Endometrial microvascular endothelial cells (primary cell): ENCODE measurements around the gene GCLC. TPM values are rescaled to one million over a fixed set of nuclear protein-coding genes. Genes with fewer than 3 reads are reported as not detected.
"Not testable (repeated sequence)": the region's sequence is repeated elsewhere in the genome, so short reads cannot be mapped to it uniquely, and the experiment has no call there.

Experiments
- in situ Hi-C: cut with HindIII; loops from 2 replicates; pipeline ENCODE4 v1.10.0; 2017; ENCODE audit warnings: low sequenced_read_pairs, low pct_unique_long_range_greater_than_20kb; ENCODE audit errors: inconsistent ontology term
- total RNA-seq: library from RNA; depleted of rRNA; stranded (reverse); fragments of >200 nt; gene quantifications from one replicate; pipeline ENCODE4 v1.2.3, GENCODE V29; 2015; ENCODE audit errors: inconsistent ontology term

The GCLC gene
- total RNA-seq, 1 donor from 2014 or later = 25.9 TPM

DNA sequence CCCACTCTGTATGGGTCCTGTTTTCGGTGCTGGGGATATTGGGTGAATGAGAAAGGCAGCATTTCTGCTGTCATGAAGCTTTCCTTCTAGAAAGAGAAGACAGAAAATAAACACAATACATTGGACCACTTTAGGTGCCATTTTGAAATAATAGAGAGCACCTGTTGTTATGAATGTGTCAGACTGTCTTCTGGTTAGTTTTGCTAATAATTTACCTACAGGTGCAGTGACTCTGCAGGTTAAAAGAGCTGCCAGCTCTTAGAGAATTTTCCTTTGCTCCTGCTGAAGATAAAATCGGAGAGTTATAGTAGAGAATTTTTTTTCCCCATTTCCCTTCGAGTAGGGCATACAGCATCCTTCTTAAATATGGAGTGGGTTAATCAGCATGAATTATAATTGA, 21.9 kb upstream of the GCLC start:
- in situ Hi-C loops = no loop called here

GRCh38 chr6:53565886-53566285, 21.0 kb upstream of the GCLC start:
- in situ Hi-C loops = no loop called here

- in situ Hi-C loops = no loop called here
Observed at GRCh38 chr6:53564401-53565065, 19.6 kb upstream of the GCLC start.

DNA sequence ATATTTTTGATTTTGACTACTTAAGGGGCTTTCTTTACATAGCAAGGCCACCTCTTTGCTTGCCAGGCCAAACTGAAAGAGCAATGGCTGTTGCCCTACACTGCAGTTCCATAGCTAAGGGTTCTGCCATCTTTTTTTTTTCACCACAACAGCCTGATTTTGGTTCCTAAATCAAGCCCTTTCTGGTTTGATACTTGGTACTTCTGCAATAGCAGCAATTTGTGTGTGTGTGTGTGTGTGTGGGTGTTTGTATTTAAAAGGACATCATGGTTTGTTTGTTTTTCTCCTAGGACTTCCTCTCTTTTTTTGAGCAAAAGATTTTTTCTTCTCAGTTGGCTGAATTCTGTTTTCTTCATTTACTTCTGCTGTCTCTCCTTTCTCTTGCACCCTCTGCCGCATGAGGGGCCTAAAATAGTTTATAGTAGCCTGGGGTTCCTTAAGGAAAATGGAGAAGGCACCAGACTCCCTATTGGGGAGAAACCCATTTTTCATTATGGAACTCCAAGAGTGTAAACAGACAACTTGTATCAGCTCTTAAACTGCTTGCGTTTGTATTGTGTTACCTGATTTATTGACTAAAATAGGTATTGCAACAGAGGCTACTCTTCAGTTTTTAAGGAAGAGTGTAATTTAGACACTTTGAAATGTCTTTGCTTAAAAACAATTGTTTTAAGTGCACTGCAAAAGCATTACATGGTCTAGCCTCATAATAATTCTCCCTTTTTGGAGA, 12.2 kb upstream of the GCLC start:
- in situ Hi-C loops = no loop called here

DNA sequence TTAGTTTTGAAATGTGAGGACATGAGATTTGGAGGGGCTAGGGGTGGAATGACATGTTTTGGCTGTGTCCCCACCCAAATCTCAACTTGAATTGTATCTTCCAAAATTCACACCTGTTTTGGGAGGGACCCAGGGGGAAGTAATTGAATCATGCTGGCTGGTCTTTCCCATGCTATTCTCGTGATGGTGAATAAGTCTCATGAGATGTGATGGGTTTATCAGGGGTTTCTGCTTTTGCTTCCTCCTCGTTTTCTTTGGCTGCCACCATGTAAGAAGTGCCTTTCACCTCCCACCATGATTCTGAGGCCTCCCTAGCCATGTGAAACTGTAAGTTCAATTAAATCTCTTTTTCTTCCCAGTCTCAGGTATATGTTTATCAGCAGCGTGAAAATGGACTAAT, 8.7 kb upstream of the GCLC start:
- in situ Hi-C loops = not testable (repeated sequence)

DNA sequence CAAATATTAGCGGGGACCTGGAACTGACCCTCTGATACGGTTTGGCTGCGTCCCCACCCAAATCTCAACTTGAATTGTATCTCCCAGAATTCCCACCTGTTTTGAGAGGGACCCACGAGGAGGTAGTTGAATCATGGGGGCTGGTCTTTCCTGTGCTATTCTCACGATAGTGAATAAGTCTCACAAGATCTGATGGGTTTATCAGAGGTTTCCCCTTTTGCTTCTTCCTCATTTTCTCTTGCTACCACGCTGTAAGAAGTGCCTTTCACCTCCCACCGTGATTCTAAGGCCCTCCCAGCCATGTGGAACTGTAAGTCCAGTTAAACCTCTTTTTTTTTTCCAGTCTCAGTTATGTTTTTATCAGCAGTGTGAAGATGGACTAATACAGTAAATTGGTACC, 6.8 kb upstream of the GCLC start:
- in situ Hi-C loops = not testable (repeated sequence)

- in situ Hi-C loops = no loop called here
Observed at GRCh38 chr6:53547811-53548496, 3.1 kb upstream of the GCLC start.

- in situ Hi-C loops = no loop called here
Observed at GRCh38 chr6:53547166-53547810, 2.4 kb upstream of the GCLC start.

DNA sequence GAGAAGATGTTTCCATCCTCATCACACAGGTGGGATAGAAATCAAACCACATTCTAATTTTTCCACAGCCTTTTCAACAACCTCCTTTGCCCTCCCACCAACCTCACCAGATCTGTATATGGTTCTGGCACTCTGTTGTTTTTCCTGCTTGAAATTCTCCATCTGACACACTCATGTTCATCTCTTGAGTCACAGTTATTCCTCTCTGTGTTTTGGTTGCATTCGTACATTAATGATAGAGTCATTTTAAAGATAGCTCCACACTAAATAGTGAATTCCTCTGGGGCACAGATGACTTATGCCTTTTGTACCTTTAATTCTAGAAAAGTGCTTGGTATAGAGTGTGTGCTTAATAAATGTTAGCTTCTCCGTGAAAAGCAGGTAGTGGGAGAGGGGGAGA, 1.4 kb upstream of the GCLC start:
- in situ Hi-C loops = no loop called here

- in situ Hi-C loops = no loop called here
Observed at GRCh38 chr6:53544217-53544469, 758 bp downstream of the GCLC start.

DNA sequence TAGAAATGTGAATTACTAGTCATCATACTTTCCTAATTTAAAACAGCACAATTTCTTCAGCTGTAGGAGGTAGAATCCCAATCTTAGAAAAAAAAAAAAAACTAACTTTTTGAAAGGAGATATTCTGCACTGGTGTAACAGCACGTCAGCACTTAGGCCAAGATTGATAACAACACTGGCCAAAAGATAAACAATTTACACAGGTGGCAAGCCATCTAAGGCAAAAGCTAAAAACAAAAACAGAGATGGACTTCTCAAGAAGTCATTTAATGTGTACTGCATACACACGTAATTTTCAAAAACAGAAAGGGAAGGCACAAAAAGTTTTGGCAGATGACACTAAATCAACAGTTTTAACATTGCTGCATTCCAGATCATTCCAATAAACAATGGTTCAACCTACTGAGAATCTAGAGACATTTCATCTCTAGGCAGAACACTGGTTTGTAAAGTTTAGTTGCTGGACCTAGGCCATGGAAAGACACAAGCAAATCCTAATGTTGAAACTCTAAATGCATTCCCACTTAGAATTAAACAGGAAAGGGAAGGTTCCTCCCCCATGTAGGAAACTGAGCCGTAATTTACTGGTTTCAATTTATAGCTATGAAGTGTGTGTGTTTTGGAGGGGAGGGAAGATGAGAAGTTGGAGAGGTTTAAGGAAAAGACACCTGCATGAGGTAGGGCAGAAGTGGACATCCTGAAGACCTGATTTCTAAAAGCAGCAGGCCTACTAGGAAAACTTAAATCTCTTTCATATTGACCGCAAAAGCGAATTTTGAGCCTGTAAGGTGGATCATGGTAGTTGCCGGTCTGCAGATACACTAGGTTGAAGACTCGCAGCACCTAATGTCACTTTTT, 1.3 kb downstream of the GCLC start:
- in situ Hi-C loops = no loop called here

DNA sequence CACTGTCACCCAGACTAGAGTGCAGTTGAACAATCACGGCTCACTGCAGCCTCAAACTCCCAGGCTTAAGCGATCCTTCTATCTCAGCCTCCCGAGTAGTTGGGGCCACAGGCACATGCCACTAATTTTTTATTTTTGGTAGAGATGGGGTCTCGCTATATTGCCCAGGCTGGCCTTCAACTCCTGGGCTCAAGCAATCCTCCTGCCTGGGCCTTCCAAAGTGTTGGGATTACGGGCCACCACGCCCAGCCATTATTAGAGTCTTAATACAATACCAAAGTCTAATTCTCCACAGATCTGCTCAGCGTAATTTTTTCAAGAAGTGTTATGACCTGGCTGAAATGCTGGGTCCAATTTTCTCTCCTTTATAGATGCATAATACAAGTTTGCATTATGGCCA, 3.0 kb downstream of the GCLC start:
- in situ Hi-C loops = no loop called here

DNA sequence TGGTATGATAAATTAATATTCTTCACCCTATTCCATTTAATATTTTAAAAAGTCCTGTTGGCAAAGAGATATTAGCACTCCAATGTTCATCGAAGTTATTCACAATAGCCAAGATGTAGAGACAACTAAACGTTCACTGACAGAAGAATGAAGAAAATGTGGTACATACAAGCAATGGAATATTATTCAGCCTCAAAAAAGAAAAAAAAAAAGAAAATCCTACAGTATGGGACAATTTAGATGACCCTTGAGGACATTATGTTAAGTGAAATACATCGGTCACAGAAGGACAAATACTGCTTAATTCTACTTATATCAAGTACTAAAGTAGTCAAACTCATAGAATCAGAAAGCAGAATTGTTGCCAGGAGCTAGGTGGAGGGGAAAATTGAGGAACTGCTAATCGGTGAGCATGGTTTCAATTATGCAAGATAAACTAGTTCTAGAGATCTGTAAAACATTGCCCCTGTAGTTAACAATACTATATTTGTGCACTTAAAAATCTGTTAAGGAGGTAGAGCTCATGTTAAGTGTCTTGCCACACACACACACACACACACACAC, 4.7 kb downstream of the GCLC start:
- in situ Hi-C loops = no loop called here

DNA sequence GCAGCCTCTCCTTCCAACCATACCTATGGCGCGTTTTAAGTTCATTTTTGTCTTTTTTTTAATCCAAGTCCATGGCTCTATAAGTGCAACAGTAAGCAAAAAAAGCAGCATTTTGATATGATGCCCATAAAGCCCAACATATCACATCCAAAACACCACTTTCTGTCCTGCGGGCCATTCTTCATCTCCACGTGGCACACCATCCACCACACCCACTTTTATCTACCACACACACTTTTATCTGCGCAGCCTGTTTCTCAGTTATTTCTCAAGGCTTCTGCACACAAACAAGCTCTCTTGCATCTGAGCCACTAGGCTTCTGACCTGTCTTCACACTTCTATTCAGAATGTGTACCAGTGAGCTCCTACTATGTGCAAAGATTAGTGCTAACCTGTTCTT, 5.3 kb downstream of the GCLC start:
- in situ Hi-C loops = no loop called here

- in situ Hi-C loops = no loop called here
Observed at GRCh38 chr6:53536561-53536960, 8.3 kb downstream of the GCLC start.

DNA sequence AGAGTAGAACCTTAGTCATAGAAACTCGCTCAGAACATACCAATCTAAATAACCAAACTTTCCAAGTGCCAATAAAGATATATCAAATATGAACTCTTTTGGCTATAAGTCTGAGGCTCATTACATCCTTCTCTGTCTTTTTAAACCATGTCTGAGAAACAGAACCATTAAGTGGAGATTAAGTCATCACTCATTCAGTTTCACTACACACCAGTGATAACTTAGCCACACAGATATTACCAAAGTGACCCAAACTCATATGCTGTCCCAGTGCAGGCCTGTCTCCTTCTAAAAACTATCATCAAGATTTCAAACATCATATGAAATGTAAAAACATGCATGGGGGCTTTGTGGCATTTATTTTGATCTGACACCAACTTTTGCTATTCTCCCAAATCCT, 12.0 kb downstream of the GCLC start:
- in situ Hi-C loops = no loop called here

DNA sequence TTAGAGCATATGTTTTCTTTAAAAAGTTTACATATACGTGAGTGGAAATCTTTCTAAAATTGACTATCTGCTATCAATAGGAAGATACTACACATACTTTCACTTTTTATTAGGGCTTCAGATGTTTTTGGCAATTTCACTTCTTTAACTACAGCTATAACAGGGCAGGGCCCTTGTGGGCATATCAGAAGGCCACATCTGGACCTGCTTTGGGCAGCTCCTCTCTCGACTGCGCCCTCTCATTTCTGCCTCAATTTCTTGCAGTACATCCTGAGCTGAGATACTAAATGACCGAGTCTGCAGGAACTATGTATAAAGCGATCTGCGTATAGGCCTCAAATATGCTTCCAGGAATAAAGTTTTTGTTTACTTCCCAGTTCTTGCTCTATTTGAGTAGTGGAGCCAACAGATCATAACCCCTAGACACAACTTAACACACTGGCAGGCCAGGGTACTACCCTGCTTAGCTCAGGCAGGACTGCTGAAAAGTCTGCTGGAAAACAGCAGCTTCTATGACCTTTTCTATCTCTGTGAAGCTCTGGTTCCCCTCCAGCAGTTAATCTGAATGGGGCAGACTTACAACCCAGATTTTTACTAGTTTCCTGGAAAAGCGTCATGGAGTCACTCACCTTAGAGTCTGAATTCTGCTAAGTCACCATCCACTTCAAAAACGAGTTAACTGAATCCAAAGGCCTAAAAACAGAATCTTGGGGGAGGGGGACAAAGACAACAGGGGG, 12.7 kb downstream of the GCLC start:
- in situ Hi-C loops = no loop called here

GRCh38 chr6:53530780-53531386, 14.0 kb downstream of the GCLC start:
- in situ Hi-C loops = no loop called here
